ENCODE data around the gene GBP7.

DNA sequence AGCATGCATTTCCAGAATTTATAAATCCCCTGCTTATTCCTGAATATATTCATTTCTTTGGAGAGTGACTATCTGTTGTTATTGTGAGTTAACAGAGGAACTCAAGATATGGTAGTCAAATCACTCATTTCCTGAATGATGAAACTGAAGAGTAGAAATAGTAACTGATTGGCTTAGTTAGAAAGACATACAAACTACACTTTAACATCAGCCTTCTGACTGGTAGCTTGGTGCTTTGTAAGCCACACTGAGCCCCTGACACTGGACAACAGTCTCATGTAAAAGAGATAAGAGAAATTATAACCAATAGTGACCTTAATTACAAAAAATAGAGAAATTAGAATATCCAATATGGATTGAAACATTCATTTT, 4.8 kb downstream of the GBP7 start:
- TF ChIP-seq, protein P1, sequence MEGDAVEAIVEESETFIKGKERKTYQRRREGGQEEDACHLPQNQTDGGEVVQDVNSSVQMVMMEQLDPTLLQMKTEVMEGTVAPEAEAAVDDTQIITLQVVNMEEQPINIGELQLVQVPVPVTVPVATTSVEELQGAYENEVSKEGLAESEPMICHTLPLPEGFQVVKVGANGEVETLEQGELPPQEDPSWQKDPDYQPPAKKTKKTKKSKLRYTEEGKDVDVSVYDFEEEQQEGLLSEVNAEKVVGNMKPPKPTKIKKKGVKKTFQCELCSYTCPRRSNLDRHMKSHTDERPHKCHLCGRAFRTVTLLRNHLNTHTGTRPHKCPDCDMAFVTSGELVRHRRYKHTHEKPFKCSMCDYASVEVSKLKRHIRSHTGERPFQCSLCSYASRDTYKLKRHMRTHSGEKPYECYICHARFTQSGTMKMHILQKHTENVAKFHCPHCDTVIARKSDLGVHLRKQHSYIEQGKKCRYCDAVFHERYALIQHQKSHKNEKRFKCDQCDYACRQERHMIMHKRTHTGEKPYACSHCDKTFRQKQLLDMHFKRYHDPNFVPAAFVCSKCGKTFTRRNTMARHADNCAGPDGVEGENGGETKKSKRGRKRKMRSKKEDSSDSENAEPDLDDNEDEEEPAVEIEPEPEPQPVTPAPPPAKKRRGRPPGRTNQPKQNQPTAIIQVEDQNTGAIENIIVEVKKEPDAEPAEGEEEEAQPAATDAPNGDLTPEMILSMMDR (IDR thresholded peaks at IDR 0.05; ENCODE audit: low read length), result no peak
- no peak for TF ChIP-seq EZH2 (optimal IDR thresholded peaks at IDR 0.05; ENCODE audit: low read depth, low read length)
